Measurements from ENCODE around the gene TRPM3. TPM values are rescaled to one million over a fixed set of nuclear protein-coding genes. Genes with fewer than 3 reads are reported as not detected.
"Not testable (repeated sequence)": the region's sequence is repeated elsewhere in the genome, so short reads cannot be mapped to it uniquely, and the experiment has no call there.

Gene TRPM3
- total RNA-seq, 1 donor from 2014 or later: not detected

DNA sequence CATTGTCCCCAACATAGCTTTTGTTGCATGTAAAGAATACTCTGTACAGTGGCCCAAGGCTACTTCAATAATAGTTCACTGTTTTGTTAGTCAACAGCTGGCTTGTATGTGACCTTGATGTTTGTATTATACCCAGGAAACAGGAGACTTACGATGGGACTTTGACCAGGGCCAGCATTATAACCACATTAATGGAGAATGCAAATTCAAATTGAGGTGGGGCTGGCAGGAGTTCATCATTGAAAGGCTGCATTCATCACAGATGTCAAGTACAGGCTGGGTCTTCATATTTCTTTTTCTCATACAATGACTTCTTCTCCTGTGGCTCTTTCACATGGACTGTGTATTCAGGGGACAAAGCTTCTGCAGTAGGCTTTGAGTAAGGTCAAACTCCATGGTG, 396.6 kb downstream of the TRPM3 start:
- H3K4me1 Mint-ChIP-seq; intact Hi-C loops (cut with micrococcal nuclease); H3K36me3 Mint-ChIP-seq (ENCODE audit: low read depth); H3K27me3 Mint-ChIP-seq; DNase-seq; H3K27ac Mint-ChIP-seq; H3K9me3 Mint-ChIP-seq; H3K4me3 Mint-ChIP-seq: not testable (repeated sequence)

DNA sequence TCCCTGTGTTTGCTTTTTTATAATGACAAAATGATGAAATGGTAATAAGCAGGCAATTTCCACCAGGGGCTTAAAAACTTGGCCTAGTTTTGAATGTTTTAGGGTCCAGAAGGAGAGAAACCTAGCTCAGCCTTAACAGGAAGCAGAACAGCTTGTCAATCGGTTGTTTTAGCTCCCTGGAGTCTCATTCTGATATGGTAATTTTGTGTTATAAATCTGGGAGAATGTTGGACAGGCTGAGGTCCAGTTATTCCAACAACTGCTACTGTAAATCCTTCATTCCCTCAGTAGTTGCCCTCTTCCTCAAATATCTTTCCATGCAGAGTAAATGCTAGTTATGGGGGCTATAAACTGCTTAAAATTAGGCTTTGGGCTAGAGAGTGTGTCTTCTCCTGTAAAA, 397.4 kb downstream of the TRPM3 start:
- H3K36me3 Mint-ChIP-seq (ENCODE audit: low read depth); H3K27me3 Mint-ChIP-seq; H3K27ac Mint-ChIP-seq; H3K9me3 Mint-ChIP-seq; intact Hi-C loops (cut with micrococcal nuclease); H3K4me1 Mint-ChIP-seq; DNase-seq; H3K4me3 Mint-ChIP-seq: not testable (repeated sequence)

DNA sequence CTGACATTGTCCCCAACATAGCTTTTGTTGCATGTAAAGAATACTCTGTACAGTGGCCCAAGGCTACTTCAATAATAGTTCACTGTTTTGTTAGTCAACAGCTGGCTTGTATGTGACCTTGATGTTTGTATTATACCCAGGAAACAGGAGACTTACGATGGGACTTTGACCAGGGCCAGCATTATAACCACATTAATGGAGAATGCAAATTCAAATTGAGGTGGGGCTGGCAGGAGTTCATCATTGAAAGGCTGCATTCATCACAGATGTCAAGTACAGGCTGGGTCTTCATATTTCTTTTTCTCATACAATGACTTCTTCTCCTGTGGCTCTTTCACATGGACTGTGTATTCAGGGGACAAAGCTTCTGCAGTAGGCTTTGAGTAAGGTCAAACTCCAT, 414.6 kb downstream of the TRPM3 start:
- H3K9me3 Mint-ChIP-seq; H3K27ac Mint-ChIP-seq; DNase-seq; H3K27me3 Mint-ChIP-seq; intact Hi-C loops (cut with micrococcal nuclease); H3K4me3 Mint-ChIP-seq; H3K36me3 Mint-ChIP-seq (ENCODE audit: low read depth); H3K4me1 Mint-ChIP-seq: not testable (repeated sequence)

DNA sequence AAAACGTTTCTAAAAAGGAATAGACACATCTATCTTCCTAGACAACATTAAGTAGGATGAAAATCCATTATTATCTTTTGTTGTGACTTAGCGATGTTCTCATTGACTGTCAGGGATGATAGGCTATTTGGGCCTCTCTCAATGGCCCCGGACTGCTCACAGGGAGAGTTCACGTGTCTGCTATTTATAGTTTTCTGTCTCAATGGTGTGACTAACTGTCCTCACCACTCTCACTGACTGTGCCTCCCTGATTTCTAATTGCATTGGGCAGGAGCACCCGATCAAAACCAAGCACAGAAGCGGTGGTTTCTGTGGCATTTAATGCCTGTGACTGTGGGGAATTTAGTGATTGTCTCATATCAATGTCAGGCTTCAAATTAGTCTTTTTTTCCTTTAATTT, 420.3 kb downstream of the TRPM3 start:
- H3K9me3 Mint-ChIP-seq: no peaks in the 10 kb centered on the region
- DNase-seq: no peak
- no peak overlapping the region for H3K4me3 Mint-ChIP-seq
- no peak overlapping the region for H3K27ac Mint-ChIP-seq
- intact Hi-C loops (cut with micrococcal nuclease): no loop called here
- no peaks in the 10 kb centered on the region for H3K27me3 Mint-ChIP-seq
- no peaks in the 10 kb centered on the region for H3K4me1 Mint-ChIP-seq
- H3K36me3 Mint-ChIP-seq (ENCODE audit: low read depth): no peaks in the 10 kb centered on the region

DNA sequence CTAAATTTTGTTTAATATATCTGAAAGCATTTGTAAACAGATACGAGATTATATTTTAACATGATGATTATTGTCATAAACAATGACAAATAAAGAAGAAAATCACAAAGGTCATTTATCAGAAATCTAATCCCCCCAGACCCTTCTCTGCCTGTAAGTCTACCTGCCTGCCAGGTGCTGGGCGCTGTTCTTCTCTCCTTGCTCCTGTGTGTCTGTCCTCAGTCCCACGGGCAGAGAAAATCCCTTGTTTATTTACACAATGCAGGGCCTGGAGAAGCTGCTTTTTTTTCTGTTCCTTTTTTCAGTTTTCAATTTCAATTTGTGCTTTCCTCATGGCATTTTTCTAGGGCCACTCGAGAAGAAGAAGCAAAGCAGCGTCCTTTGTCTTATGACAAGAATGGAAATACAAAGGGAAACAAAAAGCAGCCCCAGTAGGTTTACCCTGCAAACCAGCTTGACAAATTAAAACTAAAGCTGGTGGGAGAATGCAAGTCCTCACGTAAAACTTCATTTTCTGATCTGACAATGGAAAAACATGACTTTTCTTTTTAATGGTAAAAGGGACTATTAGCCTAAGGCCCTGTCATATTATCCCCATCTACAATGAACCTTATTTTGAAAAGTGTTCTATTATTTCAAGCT, 424.6 kb downstream of the TRPM3 start:
- no peak overlapping the region for H3K4me3 Mint-ChIP-seq
- intact Hi-C loops (cut with micrococcal nuclease): no loop called here

DNA sequence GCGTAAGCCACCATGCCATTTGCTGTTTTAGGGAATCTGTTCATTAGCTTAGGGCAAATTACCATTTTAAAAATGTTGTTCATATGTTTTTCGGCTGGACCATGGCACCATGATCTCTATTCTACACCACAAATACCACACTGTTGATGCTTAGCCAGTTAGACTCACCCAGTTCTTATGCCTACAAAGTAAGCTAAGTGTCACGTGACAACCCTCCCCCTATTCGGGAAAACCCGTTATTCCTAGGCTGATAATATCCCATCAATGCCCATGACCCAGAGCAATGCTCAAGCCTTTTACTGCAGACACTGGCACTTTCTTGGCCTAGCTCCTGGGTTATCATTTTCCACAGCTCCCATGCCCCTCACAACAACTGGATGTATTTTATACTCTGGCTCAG, 426.7 kb downstream of the TRPM3 start:
- H3K36me3 Mint-ChIP-seq (ENCODE audit: low read depth): no peaks in the 10 kb centered on the region
- H3K27ac Mint-ChIP-seq: no peak overlapping the region
- intact Hi-C loops (cut with micrococcal nuclease): no loop called here
- H3K27me3 Mint-ChIP-seq: peaks cover 4% of the 10 kb centered on the region
- DNase-seq: no peak
- H3K9me3 Mint-ChIP-seq: no peaks in the 10 kb centered on the region
- H3K4me1 Mint-ChIP-seq: no peaks in the 10 kb centered on the region
- no peak overlapping the region for H3K4me3 Mint-ChIP-seq

More for the DNA sequence above, 424.6 kb downstream of the TRPM3 start:
- no peaks in the 10 kb centered on the region for H3K4me1 Mint-ChIP-seq
- no peak for DNase-seq
- peaks cover under 1% of the 10 kb centered on the region for H3K27me3 Mint-ChIP-seq
- no peaks in the 10 kb centered on the region for H3K36me3 Mint-ChIP-seq (ENCODE audit: low read depth)
- no peak overlapping the region for H3K27ac Mint-ChIP-seq
- H3K9me3 Mint-ChIP-seq: no peaks in the 10 kb centered on the region

DNA sequence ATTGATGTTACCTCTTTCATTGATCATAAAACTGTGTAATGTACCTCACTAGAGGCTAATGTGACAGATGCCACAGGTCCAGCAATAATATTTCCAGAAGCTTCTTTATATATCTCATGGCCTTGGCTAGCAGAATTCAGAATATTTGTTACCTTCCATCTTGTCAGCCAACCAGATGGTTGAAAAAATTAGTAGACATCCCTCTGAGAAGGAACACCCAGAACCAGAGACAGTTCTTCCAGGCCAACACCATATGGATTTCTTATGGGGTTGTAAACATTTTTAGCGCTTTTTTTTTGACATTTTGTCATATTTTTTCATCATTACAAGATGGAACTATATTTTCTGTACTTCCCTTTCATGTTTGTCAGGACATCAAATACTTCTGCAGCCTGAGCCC, 428.2 kb downstream of the TRPM3 start:
- intact Hi-C loops (cut with micrococcal nuclease): no loop called here
- Mint-ChIP-seq H3K9me3 (no peaks in the 10 kb centered on the region), H3K27me3 (peaks cover 10% of the 10 kb centered on the region), H3K36me3 (ENCODE audit: low read depth) (no peaks in the 10 kb centered on the region), H3K4me3 (no peak overlapping the region), H3K4me1 (no peaks in the 10 kb centered on the region), H3K27ac (no peak overlapping the region)
- no peak for DNase-seq

DNA sequence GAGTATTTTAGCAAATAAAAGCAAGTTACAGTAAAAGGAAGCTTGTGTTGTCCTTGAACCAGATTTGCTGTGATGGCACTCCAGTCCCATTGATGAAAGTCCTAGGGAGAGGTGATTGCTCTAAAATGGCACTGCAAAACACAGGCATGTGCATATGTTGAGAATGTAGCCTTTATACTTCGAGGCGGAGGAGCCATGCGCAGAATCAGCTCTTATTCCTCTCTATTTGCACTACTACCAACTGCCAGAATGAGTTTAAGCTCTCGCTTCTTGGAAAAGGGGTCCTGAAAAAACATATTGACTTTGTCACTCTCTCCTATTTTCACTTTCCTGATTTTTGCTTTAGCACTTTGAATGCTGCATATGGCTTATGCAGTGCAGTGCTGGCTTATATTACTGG, 429.0 kb downstream of the TRPM3 start:
- Mint-ChIP-seq H3K4me3 (no peak overlapping the region), H3K27me3 (peaks cover 10% of the 10 kb centered on the region), H3K27ac (no peak overlapping the region), H3K9me3 (no peaks in the 10 kb centered on the region), H3K4me1 (no peaks in the 10 kb centered on the region), H3K36me3 (ENCODE audit: low read depth) (no peaks in the 10 kb centered on the region)
- intact Hi-C loops (cut with micrococcal nuclease): no loop called here
- no peak for DNase-seq

DNA sequence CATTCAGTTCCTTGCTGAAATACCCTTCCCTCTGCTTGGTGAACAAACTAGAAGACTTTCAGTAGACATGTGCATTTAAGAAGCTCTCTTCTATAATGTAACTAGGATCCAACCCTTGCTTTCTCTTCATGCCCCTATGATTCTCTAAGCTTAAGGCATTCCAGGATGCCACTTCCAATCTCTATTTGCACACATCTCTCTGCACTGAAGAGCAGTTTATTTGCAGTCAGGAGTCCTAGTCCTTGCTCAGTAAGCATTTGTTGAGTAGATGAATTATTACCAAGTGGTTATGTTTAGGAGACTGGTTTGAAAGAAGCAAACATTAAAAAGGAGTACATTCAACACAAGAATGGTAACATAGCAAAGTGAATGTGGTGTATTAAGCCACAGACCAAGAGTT, 432.7 kb downstream of the TRPM3 start:
- intact Hi-C loops (cut with micrococcal nuclease): no loop called here
- no peaks in the 10 kb centered on the region for H3K9me3 Mint-ChIP-seq
- no peak overlapping the region for H3K4me3 Mint-ChIP-seq
- H3K27me3 Mint-ChIP-seq: peaks cover 10% of the 10 kb centered on the region
- no peaks in the 10 kb centered on the region for H3K36me3 Mint-ChIP-seq (ENCODE audit: low read depth)
- no peak overlapping the region for H3K27ac Mint-ChIP-seq
- H3K4me1 Mint-ChIP-seq: no peaks in the 10 kb centered on the region
- no peak for DNase-seq

DNA sequence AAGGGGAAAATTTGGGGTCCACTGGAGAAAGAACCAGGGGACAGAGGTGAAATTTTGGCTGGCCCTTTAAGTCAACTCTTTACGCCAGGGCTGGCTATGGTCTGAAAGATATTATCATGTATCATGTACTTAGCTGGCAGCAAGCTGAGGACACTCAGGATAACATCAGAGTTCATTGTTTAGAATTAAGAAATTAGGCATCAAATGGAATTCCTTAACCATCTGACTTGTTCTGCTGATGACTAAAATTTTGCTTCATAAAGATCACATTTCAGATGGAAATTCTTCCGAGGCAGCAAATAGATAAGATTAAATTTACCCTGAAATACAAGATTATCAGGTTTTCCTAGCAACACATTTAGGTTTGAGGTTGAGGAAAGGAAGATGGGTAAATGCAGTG, 437.6 kb downstream of the TRPM3 start:
- H3K9me3 Mint-ChIP-seq: no peaks in the 10 kb centered on the region
- H3K27me3 Mint-ChIP-seq: peaks cover 9% of the 10 kb centered on the region
- DNase-seq: no peak
- no peaks in the 10 kb centered on the region for H3K4me1 Mint-ChIP-seq
- intact Hi-C loops (cut with micrococcal nuclease): no loop called here
- no peak overlapping the region for H3K27ac Mint-ChIP-seq
- no peaks in the 10 kb centered on the region for H3K36me3 Mint-ChIP-seq (ENCODE audit: low read depth)
- no peak overlapping the region for H3K4me3 Mint-ChIP-seq

DNA sequence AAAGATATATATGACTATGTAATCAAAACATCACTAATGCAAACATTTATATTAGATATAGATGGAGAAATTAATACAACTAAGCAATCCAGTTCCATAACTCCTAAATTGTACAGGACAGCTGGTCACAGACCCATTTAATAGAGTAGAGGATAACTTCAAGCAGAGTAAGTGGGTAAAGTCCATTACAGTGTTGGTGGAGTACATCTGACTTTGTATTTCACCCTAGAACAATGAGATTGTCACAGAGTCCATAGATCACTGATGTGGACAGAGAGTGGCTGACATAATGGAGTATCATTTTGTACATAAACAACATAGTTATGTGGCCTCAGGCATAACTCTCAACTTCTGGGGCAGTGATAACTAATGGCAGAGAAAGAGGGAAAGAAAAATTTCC, 439.1 kb downstream of the TRPM3 start:
- Mint-ChIP-seq H3K36me3 (ENCODE audit: low read depth) (no peaks in the 10 kb centered on the region), H3K27me3 (peaks cover 5% of the 10 kb centered on the region), H3K9me3 (no peaks in the 10 kb centered on the region), H3K4me3 (no peak overlapping the region), H3K4me1 (no peaks in the 10 kb centered on the region), H3K27ac (no peak overlapping the region)
- no peak for DNase-seq
- intact Hi-C loops (cut with micrococcal nuclease): no loop called here

DNA sequence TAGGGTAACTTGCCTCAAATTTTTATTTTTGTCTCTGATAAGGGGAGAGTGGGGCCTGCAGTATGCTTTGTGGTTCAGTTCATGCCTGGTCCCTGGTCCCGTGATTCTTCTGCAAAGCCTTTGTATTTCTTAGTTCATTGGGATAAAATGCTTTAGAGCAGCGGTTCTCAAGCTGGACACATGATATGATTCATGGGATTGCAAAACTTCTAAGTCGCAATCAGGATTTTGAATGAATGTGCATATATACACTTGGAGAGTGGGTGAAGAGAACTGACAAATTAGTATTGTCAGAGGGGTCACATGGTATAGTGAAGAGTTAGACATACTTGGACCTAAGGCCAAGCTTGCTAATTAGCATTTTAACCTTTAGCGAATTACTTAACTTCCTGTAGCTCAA, 441.6 kb downstream of the TRPM3 start:
- no peaks in the 10 kb centered on the region for H3K4me1 Mint-ChIP-seq
- no peaks in the 10 kb centered on the region for H3K36me3 Mint-ChIP-seq (ENCODE audit: low read depth)
- no peak overlapping the region for H3K4me3 Mint-ChIP-seq
- intact Hi-C loops (cut with micrococcal nuclease): no loop called here
- no peak for DNase-seq
- no peak overlapping the region for H3K27ac Mint-ChIP-seq
- H3K27me3 Mint-ChIP-seq: peaks cover 7% of the 10 kb centered on the region
- H3K9me3 Mint-ChIP-seq: no peaks in the 10 kb centered on the region

DNA sequence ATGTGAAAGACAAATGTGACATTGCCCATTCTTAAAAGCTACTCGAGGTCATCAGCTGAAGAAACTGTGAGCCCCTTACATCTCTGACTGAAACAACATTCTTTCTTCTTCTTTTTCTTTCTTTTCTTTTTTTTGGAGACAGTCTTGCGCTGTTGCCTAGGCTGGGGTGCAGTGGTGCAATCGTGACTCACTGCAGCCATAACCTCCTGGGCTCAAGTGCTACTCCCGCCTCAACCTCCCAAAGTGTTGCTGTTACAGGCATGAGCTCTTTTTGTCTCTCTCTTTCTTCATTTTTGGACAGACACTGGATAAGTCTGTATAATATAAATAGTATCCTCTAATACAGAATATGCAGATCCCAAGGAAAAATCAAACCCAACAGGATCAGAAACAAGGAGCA, 443.3 kb downstream of the TRPM3 start:
- H3K27me3 Mint-ChIP-seq: peaks cover 7% of the 10 kb centered on the region
- no peaks in the 10 kb centered on the region for H3K4me1 Mint-ChIP-seq
- intact Hi-C loops (cut with micrococcal nuclease): no loop called here
- DNase-seq: no peak
- H3K4me3 Mint-ChIP-seq: no peak overlapping the region
- H3K9me3 Mint-ChIP-seq: no peaks in the 10 kb centered on the region
- H3K36me3 Mint-ChIP-seq (ENCODE audit: low read depth): no peaks in the 10 kb centered on the region
- H3K27ac Mint-ChIP-seq: no peak overlapping the region

DNA sequence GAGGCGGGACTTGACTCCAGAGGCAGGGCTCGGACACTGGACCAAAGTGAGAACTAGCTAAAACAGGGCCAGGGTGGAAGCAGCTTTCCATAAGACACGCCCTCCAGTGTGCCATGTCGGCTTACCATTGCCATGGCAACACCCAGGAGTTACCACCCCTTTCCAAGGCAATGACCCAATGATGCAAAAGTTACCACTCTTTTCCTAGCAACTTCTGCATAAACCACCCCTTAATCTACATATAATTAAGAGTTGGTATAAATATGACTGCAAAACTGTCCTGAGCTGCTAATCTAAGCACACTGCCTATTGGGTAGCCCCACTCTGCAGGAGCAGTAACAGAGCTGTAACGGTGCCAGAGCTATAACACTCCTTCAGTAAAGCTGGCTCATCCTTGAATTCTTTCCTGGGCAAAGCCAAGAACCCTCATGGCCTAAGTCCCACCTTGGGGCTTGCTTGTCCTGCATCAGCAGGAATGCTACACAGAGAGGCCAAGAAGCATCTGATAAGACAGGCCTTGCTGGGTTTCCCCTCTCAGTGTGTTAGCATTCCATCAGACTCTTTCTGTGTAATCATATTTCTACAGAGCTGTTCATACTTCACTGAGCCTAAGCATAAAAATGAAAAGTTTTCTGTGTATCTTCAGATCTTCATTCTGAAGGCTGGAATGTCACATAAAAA, 444.2 kb downstream of the TRPM3 start:
- Mint-ChIP-seq H3K36me3 (ENCODE audit: low read depth) (no peaks in the 10 kb centered on the region), H3K4me3 (no peak overlapping the region), H3K27me3 (peaks cover 9% of the 10 kb centered on the region), H3K9me3 (no peaks in the 10 kb centered on the region), H3K27ac (no peak overlapping the region), H3K4me1 (no peaks in the 10 kb centered on the region)
- DNase-seq: no peak
- intact Hi-C loops (cut with micrococcal nuclease): no loop called here

DNA sequence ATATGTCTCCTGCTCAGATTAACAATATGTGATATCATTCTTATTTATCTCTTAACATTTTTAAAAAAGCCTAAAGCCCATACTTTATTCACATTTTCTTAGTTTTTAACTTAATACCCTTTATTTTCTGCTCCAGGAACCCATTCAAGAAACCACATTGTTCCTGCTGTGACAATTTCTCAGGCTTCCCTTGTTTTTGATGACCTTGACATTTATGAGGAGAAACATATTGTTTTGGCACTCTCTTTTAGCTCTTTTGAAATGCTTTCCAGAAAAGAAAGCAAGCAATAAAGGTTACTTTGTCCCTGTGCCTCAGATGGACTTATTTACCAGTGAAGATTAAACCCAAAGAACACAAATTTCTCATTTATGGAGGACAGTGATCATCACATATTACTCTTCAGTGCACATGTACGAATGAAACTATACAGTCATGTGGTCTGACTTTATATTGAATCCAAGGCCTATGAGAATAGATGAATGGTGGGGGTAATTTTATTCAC, 445.5 kb downstream of the TRPM3 start:
- Mint-ChIP-seq H3K27me3 (peaks cover 6% of the 10 kb centered on the region), H3K36me3 (ENCODE audit: low read depth) (no peaks in the 10 kb centered on the region), H3K9me3 (no peaks in the 10 kb centered on the region), H3K4me1 (no peaks in the 10 kb centered on the region), H3K4me3 (no peak overlapping the region), H3K27ac (no peak overlapping the region)
- intact Hi-C loops (cut with micrococcal nuclease): no loop called here
- no peak for DNase-seq
